GM12878 (cell line): ENCODE results near the gene ZNF75A. TPM values are rescaled to one million over a fixed set of nuclear protein-coding genes. Genes with fewer than 3 reads are reported as not detected.

ENCODE experiments used
- ATF7 ChIP-seq: fragments of 450-650 bp; IDR thresholded peaks from 2 replicates; pipeline ENCODE4 v1.6.1; 2016; ENCODE audit warnings: low read depth, mild to moderate bottlenecking
- BACH1 ChIP-seq: fragments of 450-650 bp; IDR thresholded peaks from 2 replicates; pipeline ENCODE4 v1.6.1; 2017; ENCODE audit warnings: mild to moderate bottlenecking, borderline replicate concordance
- CBFB ChIP-seq: IDR thresholded peaks from 2 replicates; pipeline ENCODE4 v1.6.1; 2016; ENCODE audit warnings: antibody characterized with exemption, low read depth
- CHD1 ChIP-seq: IDR thresholded peaks from 2 replicates; pipeline ENCODE4 v1.6.1; 2012; ENCODE audit warnings: low read depth, low read length, improper control_type of control experiment
- CREB1 ChIP-seq: IDR thresholded peaks from 2 replicates; pipeline ENCODE4 v1.6.1; 2012; ENCODE audit warnings: low read depth, mild to moderate bottlenecking, inconsistent platforms
- ETV6 ChIP-seq, 2 experiments: fragments of 450-650 bp in 1 of 2; IDR thresholded peaks in 1 of 2; conservative IDR thresholded peaks in 1 of 2; 2 replicates each; pipeline ENCODE4 v1.6.1; 2014; ENCODE audit warnings: antibody characterized with exemption in 1 of 2, borderline replicate concordance in 1 of 2, low read depth in 1 of 2, mild to moderate bottlenecking in 1 of 2, moderate library complexity in 1 of 2
- FOXM1 ChIP-seq: IDR thresholded peaks from 2 replicates; pipeline ENCODE4 v1.6.1; 2012; ENCODE audit warnings: low read depth, mild to moderate bottlenecking, inconsistent platforms, low read length, moderate library complexity
- HDAC2 ChIP-seq: fragments of 200-600 bp; sonication (generic); IDR thresholded peaks from 2 replicates; pipeline ENCODE4 v1.6.1; 2017
- IKZF1 ChIP-seq: fragments of 450-650 bp; conservative IDR thresholded peaks from 2 replicates; pipeline ENCODE4 v1.6.1; 2017; ENCODE audit warnings: antibody characterized with exemption, mild to moderate bottlenecking
- MTA2 ChIP-seq: fragments of 450-650 bp; IDR thresholded peaks from 2 replicates; pipeline ENCODE4 v1.6.1; 2016; ENCODE audit warnings: low read depth, mild to moderate bottlenecking, moderate library complexity
- NFIC ChIP-seq: IDR thresholded peaks from 2 replicates; pipeline ENCODE4 v1.6.1; 2012; ENCODE audit warnings: low read depth, mild to moderate bottlenecking, inconsistent platforms, low read length, moderate library complexity
- POLR2AphosphoS5 ChIP-seq: IDR thresholded peaks from 2 replicates; pipeline ENCODE4 v1.6.1; 2011; ENCODE audit warnings: mild to moderate bottlenecking, low read length, inconsistent platforms
- RB1 ChIP-seq: fragments of 450-650 bp; formaldehyde crosslinking; IDR thresholded peaks from 2 replicates; pipeline ENCODE4 v1.6.1; 2017; ENCODE audit warnings: mild to moderate bottlenecking, borderline replicate concordance
- RBBP5 ChIP-seq: fragments of 200-600 bp; sonication (generic); conservative IDR thresholded peaks from 2 replicates; pipeline ENCODE4 v1.6.1; 2016
- RELA ChIP-seq: fragments of 450-650 bp; IDR thresholded peaks from 2 replicates; pipeline ENCODE4 v1.8.0; 2014; ENCODE audit warnings: borderline replicate concordance; ENCODE audit not compliant: partially characterized antibody
- RUNX3 ChIP-seq: IDR thresholded peaks from 2 replicates; pipeline ENCODE4 v1.6.1; 2012; ENCODE audit warnings: low read length, inconsistent platforms
- SREBF2 ChIP-seq: IDR thresholded peaks from 2 replicates; pipeline ENCODE4 v1.6.1; 2012; ENCODE audit warnings: mild to moderate bottlenecking, low read length
- SRF ChIP-seq, 2 experiments: IDR thresholded peaks; 2 replicates each; pipeline ENCODE4 v1.6.1; 2011; ENCODE audit warnings: low read depth in 2 of 2, low read length in 2 of 2, mild to moderate bottlenecking in 1 of 2, moderate library complexity in 1 of 2
- TARDBP ChIP-seq: IDR thresholded peaks from 2 replicates; pipeline ENCODE4 v1.6.1; 2016; ENCODE audit warnings: borderline replicate concordance
- TCF12 ChIP-seq: IDR thresholded peaks from 2 replicates; pipeline ENCODE4 v1.6.1; 2011; ENCODE audit warnings: low read depth, mild to moderate bottlenecking, low read length
- polyA plus RNA-seq, 11 experiments: library from polyadenylated mRNA; depleted of rRNA in 4 of 11; unstranded in 6 of 11; stranded (reverse) in 5 of 11; fragments of >200 nt; fragmentation: Nextera tagmentation in 4 of 11; fragmentation: Illumina TruSeq in 1 of 11; extraction: Ambion mirVana in 4 of 11; extraction: Trizol in 1 of 11; gene quantifications; 1 replicate in 1 of 11; 2 replicates in 10 of 11; pipeline versions ENCODE4 v1.2.1 to v1.2.3, GENCODE V29; 2011 to 2016; ENCODE audit warnings: inconsistent platforms in 2 of 11, missing spikeins in 2 of 11, low read depth in 1 of 11
- total RNA-seq, 4 experiments: library from RNA; depleted of rRNA in 3 of 4; stranded (reverse); fragments of >200 nt in 3 of 4; fragmentation: Illumina TruSeq in 1 of 4; extraction: Trizol in 1 of 4; gene quantifications; 2 replicates each; pipeline versions ENCODE4 v1.2.1 to v1.2.3, GENCODE V29; 2013 to 2021
- TF ChIP-seq, protein P1 (sequence below): fragments of 450-650 bp; IDR thresholded peaks from 2 replicates; pipeline ENCODE4 v1.6.1; 2017; ENCODE audit warnings: mild to moderate bottlenecking, moderate library complexity
- TF ChIP-seq, protein P2 (sequence below): IDR thresholded peaks from 2 replicates; pipeline ENCODE4 v1.6.1; 2012; ENCODE audit warnings: low read depth, low read length, improper control_type of control experiment
- TF ChIP-seq, protein P3 (sequence below): IDR thresholded peaks from 2 replicates; pipeline ENCODE4 v1.6.1; 2011; ENCODE audit warnings: borderline replicate concordance, low read depth, mild to moderate bottlenecking, moderate library complexity, mixed read lengths, low read length; ENCODE audit not compliant: insufficient read depth; ENCODE audit errors: extremely low read length
- TF ChIP-seq, protein P4 (sequence below): fragments of 450-650 bp; IDR thresholded peaks from 2 replicates; pipeline ENCODE4 v1.6.1; 2018; ENCODE audit warnings: borderline replicate concordance, mild to moderate bottlenecking; ENCODE audit not compliant: partially characterized antibody

ZNF75A gene
- total and polyA plus RNA-seq, 10 of the 15 experiments (the other 5 are each of a cell fraction or from before 2014, with no cell fraction given), result 7.4 to 21.2 (median 16.1) TPM

DNA sequence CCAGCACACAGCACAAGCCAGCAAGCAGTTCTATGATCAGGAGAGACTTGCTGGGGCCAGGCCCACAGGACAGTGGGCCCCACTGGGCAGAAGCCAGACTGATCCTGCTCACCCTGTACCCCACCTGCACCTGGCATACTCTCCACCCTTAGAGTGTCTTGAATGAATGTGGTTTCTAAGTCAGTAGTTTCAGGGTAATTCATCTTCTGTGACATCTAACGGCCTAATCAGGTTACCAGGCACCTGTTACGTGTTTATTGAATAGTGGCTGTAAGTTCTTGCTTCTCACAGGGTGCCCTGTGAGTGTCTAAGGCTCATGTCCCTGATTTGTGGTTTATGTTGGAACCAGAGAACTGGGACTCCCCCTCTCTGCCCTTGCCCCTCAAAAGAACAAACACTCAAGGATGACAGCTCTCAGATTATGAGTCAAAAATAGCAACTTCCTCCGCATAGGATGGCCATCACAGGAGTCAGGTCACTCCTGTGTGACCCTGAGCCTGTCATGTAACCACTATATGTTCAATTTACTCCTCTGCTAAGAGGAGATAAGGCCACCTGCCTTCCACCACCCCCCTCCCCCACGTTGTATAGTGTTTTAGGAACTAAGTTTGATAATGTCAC, 43.4 kb downstream of the ZNF75A start (continued):
- TF ChIP-seq, protein P1, sequence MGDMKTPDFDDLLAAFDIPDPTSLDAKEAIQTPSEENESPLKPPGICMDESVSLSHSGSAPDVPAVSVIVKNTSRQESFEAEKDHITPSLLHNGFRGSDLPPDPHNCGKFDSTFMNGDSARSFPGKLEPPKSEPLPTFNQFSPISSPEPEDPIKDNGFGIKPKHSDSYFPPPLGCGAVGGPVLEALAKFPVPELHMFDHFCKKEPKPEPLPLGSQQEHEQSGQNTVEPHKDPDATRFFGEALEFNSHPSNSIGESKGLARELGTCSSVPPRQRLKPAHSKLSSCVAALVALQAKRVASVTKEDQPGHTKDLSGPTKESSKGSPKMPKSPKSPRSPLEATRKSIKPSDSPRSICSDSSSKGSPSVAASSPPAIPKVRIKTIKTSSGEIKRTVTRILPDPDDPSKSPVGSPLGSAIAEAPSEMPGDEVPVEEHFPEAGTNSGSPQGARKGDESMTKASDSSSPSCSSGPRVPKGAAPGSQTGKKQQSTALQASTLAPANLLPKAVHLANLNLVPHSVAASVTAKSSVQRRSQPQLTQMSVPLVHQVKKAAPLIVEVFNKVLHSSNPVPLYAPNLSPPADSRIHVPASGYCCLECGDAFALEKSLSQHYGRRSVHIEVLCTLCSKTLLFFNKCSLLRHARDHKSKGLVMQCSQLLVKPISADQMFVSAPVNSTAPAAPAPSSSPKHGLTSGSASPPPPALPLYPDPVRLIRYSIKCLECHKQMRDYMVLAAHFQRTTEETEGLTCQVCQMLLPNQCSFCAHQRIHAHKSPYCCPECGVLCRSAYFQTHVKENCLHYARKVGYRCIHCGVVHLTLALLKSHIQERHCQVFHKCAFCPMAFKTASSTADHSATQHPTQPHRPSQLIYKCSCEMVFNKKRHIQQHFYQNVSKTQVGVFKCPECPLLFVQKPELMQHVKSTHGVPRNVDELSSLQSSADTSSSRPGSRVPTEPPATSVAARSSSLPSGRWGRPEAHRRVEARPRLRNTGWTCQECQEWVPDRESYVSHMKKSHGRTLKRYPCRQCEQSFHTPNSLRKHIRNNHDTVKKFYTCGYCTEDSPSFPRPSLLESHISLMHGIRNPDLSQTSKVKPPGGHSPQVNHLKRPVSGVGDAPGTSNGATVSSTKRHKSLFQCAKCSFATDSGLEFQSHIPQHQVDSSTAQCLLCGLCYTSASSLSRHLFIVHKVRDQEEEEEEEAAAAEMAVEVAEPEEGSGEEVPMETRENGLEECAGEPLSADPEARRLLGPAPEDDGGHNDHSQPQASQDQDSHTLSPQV, result no peak
- TF ChIP-seq SREBF2 (no peak), ATF7 (peak; percentile 35; the same call in 1 of the 2 replicates), BACH1 (0 out of 2 replicates have a peak, but pooled peaks have one; percentile 16), NFIC (no peak), POLR2AphosphoS5 (no peak), CHD1 (no peak), TARDBP (no peak), HDAC2 (no peak), IKZF1 (peak; percentile 60), CBFB (no peak), TCF12 (0 out of 2 replicates have a peak, but pooled peaks have one; percentile 63), RBBP5 (no peak), RUNX3 (peak; percentile 31; the same call in 1 of the 2 replicates), RELA (no peak), SRF (IDR thresholded peaks at IDR 0.05; ENCODE audit: low read depth in 2 of 2, low read length in 2 of 2) (no peak), MTA2 (peak; percentile 41; the same call in 1 of the 2 replicates), CREB1 (no peak), RB1 (no peak), ETV6 (conservative IDR thresholded peaks at IDR 0.05 in 1 of 2, IDR thresholded peaks at IDR 0.05 in 1 of 2; ENCODE audit: borderline replicate concordance in 1 of 2, low read depth in 1 of 2) (no peak), FOXM1 (no peak)
- TF ChIP-seq, protein P2, sequence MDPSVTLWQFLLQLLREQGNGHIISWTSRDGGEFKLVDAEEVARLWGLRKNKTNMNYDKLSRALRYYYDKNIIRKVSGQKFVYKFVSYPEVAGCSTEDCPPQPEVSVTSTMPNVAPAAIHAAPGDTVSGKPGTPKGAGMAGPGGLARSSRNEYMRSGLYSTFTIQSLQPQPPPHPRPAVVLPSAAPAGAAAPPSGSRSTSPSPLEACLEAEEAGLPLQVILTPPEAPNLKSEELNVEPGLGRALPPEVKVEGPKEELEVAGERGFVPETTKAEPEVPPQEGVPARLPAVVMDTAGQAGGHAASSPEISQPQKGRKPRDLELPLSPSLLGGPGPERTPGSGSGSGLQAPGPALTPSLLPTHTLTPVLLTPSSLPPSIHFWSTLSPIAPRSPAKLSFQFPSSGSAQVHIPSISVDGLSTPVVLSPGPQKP, result no peak
- TF ChIP-seq, protein P3, sequence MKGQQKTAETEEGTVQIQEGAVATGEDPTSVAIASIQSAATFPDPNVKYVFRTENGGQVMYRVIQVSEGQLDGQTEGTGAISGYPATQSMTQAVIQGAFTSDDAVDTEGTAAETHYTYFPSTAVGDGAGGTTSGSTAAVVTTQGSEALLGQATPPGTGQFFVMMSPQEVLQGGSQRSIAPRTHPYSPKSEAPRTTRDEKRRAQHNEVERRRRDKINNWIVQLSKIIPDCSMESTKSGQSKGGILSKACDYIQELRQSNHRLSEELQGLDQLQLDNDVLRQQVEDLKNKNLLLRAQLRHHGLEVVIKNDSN, result no peak
- TF ChIP-seq, protein P4, sequence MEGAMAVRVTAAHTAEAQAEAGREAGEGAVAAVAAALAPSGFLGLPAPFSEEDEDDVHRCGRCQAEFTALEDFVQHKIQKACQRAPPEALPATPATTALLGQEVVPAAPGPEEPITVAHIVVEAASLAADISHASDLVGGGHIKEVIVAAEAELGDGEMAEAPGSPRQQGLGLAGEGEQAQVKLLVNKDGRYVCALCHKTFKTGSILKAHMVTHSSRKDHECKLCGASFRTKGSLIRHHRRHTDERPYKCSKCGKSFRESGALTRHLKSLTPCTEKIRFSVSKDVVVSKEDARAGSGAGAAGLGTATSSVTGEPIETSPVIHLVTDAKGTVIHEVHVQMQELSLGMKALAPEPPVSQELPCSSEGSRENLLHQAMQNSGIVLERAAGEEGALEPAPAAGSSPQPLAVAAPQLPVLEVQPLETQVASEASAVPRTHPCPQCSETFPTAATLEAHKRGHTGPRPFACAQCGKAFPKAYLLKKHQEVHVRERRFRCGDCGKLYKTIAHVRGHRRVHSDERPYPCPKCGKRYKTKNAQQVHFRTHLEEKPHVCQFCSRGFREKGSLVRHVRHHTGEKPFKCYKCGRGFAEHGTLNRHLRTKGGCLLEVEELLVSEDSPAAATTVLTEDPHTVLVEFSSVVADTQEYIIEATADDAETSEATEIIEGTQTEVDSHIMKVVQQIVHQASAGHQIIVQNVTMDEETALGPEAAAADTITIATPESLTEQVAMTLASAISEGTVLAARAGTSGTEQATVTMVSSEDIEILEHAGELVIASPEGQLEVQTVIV, result no peak
